Placental epithelial cell (primary cell): ENCODE data around the gene ZCCHC10. TPM values are rescaled to one million over a fixed set of nuclear protein-coding genes. Genes with fewer than 3 reads are reported as not detected.

Experiments used
- small RNA-seq: library from RNA; depleted of rRNA; stranded (forward); fragments of <200 nt; gene quantifications from one replicate; pipeline ENCODE3, GENCODE V24; 2012
- total RNA-seq: library from RNA; depleted of rRNA; stranded (reverse); fragments of >200 nt; gene quantifications from 2 replicates; pipeline ENCODE4 v1.2.3, GENCODE V29; 2012

Gene ZCCHC10
- total RNA-seq = 17.0 and 23.2 TPM in 2 replicates

GRCh38 chr5:133025804-133026663 is at the start of gene ZCCHC10:
Gene ZCCHC10 (minus strand): TSS chr5:133026549. CDS start chr5:133026537, 12 bp downstream.

GRCh38 chr5:133051542-133052316 is 25.4 kb upstream of the ZCCHC10 start, which contains the start of gene HSPA4:
Gene HSPA4 (plus strand): TSS chr5:133052013. CDS start chr5:133052251, 238 bp downstream.

GRCh38 chr5:132963171-132964104 is 62.9 kb downstream of the ZCCHC10 start, which contains the start of gene AFF4:
Gene AFF4 (minus strand): TSS chr5:132963634. CDS start chr5:132937189, 26,445 bp downstream.

Small RNA genes lying within 50 kb of the gene (small RNA-seq; reads per million reads assigned to genes)
- gene AC113410.1 (not detected), gene AC113410.3 (not detected), gene ATP6V0E1P1 (not detected), gene RF00019 (not detected)

Other genes with a start within 250 kb of the ZCCHC10 start
- 97.4 and 129 TPM in 2 replicates for gene SEPTIN8, start 249.3 kb downstream of the ZCCHC10 start, total RNA-seq
- 6.0 and 13.0 TPM in 2 replicates for gene SOWAHA, start 213.2 kb downstream of the ZCCHC10 start, total RNA-seq
- 8.8 and 10.6 TPM in 2 replicates for gene SHROOM1, start 195.9 kb downstream of the ZCCHC10 start, total RNA-seq
- gene GDF9, start 160.1 kb downstream of the ZCCHC10 start, total RNA-seq = under 0.01 and 0.22 TPM in 2 replicates
- 62.5 and 78.5 TPM in 2 replicates for gene UQCRQ, start 159.9 kb downstream of the ZCCHC10 start, total RNA-seq
- 0.39 TPM in 1 of 2 replicates, not detected in the other for gene LEAP2, start 152.9 kb downstream of the ZCCHC10 start, total RNA-seq
- gene AFF4, start 62.9 kb downstream of the ZCCHC10 start, total RNA-seq = 45.5 and 67.0 TPM in 2 replicates
- 72.2 and 102 TPM in 2 replicates for gene HSPA4, start 25.5 kb upstream of the ZCCHC10 start, total RNA-seq